Activated CD8-positive, alpha-beta T cell treated with anti-CD3 and anti-CD28 coated beads for 36 hours (primary cell): Measurements from ENCODE around the gene CFAP100. TPM values are rescaled to one million over a fixed set of nuclear protein-coding genes. Genes with fewer than 3 reads are reported as not detected.

Experiments
- ATAC-seq: fragments of 200-7000 bp; cut with Tn5 transposase; one replicate; pipeline ENCODE4 v1.10.0; 2021; ENCODE audit warnings: mild to moderate bottlenecking, moderate library complexity
- CTCF ChIA-PET: fragments of 350-600 bp; sonication (Branson Sonifier 250); formaldehyde crosslinking; loops from one replicate; lab custom pipeline; 2021; ENCODE audit warnings: antibody characterized with exemption; lab: Charles Lee
- POLR2A ChIA-PET: fragments of 350-600 bp; sonication (Branson Sonifier 250); formaldehyde crosslinking; loops from one replicate; lab custom pipeline; 2021; ENCODE audit warnings: antibody characterized with exemption; lab: Charles Lee
- DNase-seq: peaks from one replicate; pipeline ENCODE4 v3.0.0-alpha.2; 2020
- H3K27ac Mint-ChIP-seq: one replicate; pipeline ENCODE4 v1.8.0; 2021; ENCODE audit warnings: mild to moderate bottlenecking, mixed read lengths
- H3K27me3 Mint-ChIP-seq: one replicate; pipeline ENCODE4 v1.8.0; 2021; ENCODE audit warnings: mixed read lengths
- H3K36me3 Mint-ChIP-seq: one replicate; pipeline ENCODE4 v1.8.0; 2021; ENCODE audit warnings: low read depth, mixed read lengths
- H3K4me1 Mint-ChIP-seq: one replicate; pipeline ENCODE4 v1.8.0; 2021; ENCODE audit warnings: low read depth, mixed read lengths
- H3K4me3 Mint-ChIP-seq: one replicate; pipeline ENCODE4 v1.8.0; 2021; ENCODE audit warnings: mild to moderate bottlenecking, moderate library complexity, mixed read lengths
- H3K9me3 Mint-ChIP-seq: one replicate; pipeline ENCODE4 v1.8.0; 2021; ENCODE audit warnings: mixed read lengths
- CTCF ChIP-seq: fragments of 200-600 bp; IDR thresholded peaks from one replicate; pipeline ENCODE4 v1.8.0; 2022; ENCODE audit warnings: antibody characterized with exemption, mild to moderate bottlenecking
- intact Hi-C: fragments of 100-400 bp; cut with micrococcal nuclease; formaldehyde crosslinking; loops from one replicate; pipeline ENCODE4 v1.10.0; 2022
- total RNA-seq, 2 experiments: library from RNA; stranded (reverse); gene quantifications; one replicate each; pipeline ENCODE4 v1.2.3, GENCODE V29; 2021

The CFAP100 gene
- not detected for total RNA-seq

DNA sequence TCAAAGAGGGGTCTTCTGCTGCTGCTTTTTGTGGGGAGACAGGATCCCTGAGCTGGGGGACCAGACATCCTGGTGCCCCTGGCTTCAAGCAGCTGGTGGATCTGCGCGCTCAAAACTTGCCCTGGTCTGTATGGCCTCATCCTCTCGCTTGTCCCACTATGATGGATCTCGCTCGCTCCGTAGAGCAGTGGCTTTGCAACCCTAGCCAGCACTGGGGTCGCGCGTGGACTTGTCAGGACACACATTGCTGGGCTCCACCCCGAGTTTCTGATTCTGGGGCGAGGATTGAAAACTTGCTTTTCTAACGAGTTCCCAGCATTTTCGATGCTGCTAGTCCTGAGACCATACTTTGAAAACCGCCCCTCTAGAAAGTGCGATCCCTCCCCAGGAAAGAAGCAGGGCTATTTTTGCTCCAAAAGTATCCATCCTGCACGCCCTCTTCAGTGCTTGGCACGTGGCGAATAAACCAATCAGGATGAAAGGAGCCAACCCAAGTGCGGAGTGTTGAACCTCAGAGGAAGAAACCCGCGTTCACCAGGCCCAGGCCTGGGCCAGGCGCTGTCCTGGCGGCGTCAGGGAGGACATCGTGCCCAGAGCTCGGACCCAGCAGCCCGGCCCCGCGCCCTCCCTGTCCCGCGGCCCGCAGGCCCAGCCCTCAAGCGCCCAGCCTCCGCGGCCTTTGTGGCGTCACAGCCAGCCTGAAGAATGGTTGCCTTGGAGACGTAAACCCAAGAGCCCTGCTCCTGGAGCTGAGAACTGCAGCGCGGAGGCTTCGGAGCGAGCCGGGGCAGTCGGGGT lies at the start of gene CFAP100:
Gene CFAP100, plus strand, starts transcription at position 731 of the 798 bp plus-strand sequence. CDS start 1,092 bp downstream, outside the sequence.
- DNase-seq (no peak), ATAC-seq (no peak)
- Mint-ChIP-seq H3K4me1 (peaks cover 8% of the 10 kb centered on the region), H3K27me3 (peaks cover 44% of the 10 kb centered on the region), H3K9me3 (no peaks in the 10 kb centered on the region), H3K27ac (no peak within 1 kb of the TSS), H3K4me3 (no peak within 1 kb of the TSS), H3K36me3 (no peaks in the 10 kb centered on the region)
- CTCF ChIA-PET = no interaction called here
- no peak for TF ChIP-seq CTCF
- POLR2A ChIA-PET = interaction anchor here (0.6 kb wide), 1 partner anchor 151 kb away, joined by 3 read pairs; no protein-coding TSS in a partner anchor
- intact Hi-C loops = loop anchor here (5.0 kb wide), 1 partner anchor 142 kb away; no protein-coding TSS in a partner anchor

GRCh38 chr3:126345231-126345630 lies 49.5 kb upstream of the CFAP100 start:
- no peak for TF ChIP-seq CTCF
- DNase-seq (no peak), ATAC-seq (no peak)
- no peaks in the 10 kb centered on the region for H3K9me3 Mint-ChIP-seq
- H3K36me3 Mint-ChIP-seq = no peaks in the 10 kb centered on the region
- H3K4me1 Mint-ChIP-seq = no peaks in the 10 kb centered on the region
- intact Hi-C loops = no loop called here
- CTCF ChIA-PET = no interaction called here
- POLR2A ChIA-PET = no interaction called here
- H3K4me3 Mint-ChIP-seq = no peak overlapping the region
- no peaks in the 10 kb centered on the region for H3K27me3 Mint-ChIP-seq
- no peak overlapping the region for H3K27ac Mint-ChIP-seq

GRCh38 chr3:126345641-126346460 lies 48.9 kb upstream of the CFAP100 start:
- no peak overlapping the region for H3K4me3 Mint-ChIP-seq
- DNase-seq (no peak), ATAC-seq (no peak)
- H3K27ac Mint-ChIP-seq = no peak overlapping the region
- H3K4me1 Mint-ChIP-seq = no peaks in the 10 kb centered on the region
- no peak for TF ChIP-seq CTCF
- ChIA-PET POLR2A (no interaction called here), CTCF (no interaction called here)
- no peaks in the 10 kb centered on the region for H3K36me3 Mint-ChIP-seq
- intact Hi-C loops = no loop called here
- no peaks in the 10 kb centered on the region for H3K27me3 Mint-ChIP-seq
- no peaks in the 10 kb centered on the region for H3K9me3 Mint-ChIP-seq

DNA sequence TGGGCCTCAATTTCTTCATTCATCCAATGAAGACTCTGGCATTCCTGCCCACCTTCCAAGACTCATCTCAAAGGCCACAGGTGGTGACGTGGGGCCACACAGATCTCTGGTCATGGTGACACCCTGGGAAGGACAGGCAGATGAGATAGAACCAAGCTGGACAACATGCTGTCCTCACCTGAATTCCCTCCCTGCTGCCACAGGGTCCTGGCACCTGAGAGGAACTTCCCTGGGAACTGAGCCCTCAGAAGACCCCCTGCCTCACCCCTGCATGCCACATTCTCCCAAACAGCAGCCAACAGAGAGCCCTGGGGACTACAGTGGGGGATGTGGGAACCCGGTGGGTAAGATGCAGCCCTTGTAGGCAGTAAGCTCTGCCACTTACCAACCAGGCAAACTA lies 48.2 kb upstream of the CFAP100 start:
- no peak overlapping the region for H3K4me3 Mint-ChIP-seq
- H3K27ac Mint-ChIP-seq = no peak overlapping the region
- DNase-seq (no peak), ATAC-seq (no peak)
- H3K4me1 Mint-ChIP-seq = no peaks in the 10 kb centered on the region
- H3K36me3 Mint-ChIP-seq = no peaks in the 10 kb centered on the region
- no peak for TF ChIP-seq CTCF
- ChIA-PET POLR2A (interaction anchor here (1.0 kb wide), 1 partner anchor 109 kb away, joined by 3 read pairs; no protein-coding TSS in a partner anchor), CTCF (interaction anchor here (1.0 kb wide), 1 partner anchor 42 kb away, joined by 3 read pairs; no protein-coding TSS in a partner anchor)
- H3K9me3 Mint-ChIP-seq = no peaks in the 10 kb centered on the region
- no peaks in the 10 kb centered on the region for H3K27me3 Mint-ChIP-seq
- intact Hi-C loops = no loop called here
